ENCODE results near the gene NDRG3.
"Not testable (repeated sequence)": the region's sequence is repeated elsewhere in the genome, so short reads cannot be mapped to it uniquely, and the experiment has no call there.

Gene NDRG3

GRCh38 chr20:36613974-36614373 lies 131.9 kb downstream of the NDRG3 start:
- DNase-seq (ENCODE audit: insufficient read length, low spot score): no peak
- no peak for TF ChIP-seq CTCF (IDR thresholded peaks at IDR 0.05; ENCODE audit: insufficient read depth, missing control alignments)
- no peak for FAIRE-seq

- TF ChIP-seq CTCF (IDR thresholded peaks at IDR 0.05; ENCODE audit: insufficient read depth, missing control alignments): no peak
- FAIRE-seq (no peak), DNase-seq (ENCODE audit: insufficient read length, low spot score) (no peak)
These were observed 134.3 kb downstream of the NDRG3 start for GRCh38 chr20:36611625-36612024.

GRCh38 chr20:36608388-36608728 lies 137.5 kb downstream of the NDRG3 start:
- FAIRE-seq; DNase-seq (ENCODE audit: insufficient read length, low spot score): not testable (repeated sequence)

DNA sequence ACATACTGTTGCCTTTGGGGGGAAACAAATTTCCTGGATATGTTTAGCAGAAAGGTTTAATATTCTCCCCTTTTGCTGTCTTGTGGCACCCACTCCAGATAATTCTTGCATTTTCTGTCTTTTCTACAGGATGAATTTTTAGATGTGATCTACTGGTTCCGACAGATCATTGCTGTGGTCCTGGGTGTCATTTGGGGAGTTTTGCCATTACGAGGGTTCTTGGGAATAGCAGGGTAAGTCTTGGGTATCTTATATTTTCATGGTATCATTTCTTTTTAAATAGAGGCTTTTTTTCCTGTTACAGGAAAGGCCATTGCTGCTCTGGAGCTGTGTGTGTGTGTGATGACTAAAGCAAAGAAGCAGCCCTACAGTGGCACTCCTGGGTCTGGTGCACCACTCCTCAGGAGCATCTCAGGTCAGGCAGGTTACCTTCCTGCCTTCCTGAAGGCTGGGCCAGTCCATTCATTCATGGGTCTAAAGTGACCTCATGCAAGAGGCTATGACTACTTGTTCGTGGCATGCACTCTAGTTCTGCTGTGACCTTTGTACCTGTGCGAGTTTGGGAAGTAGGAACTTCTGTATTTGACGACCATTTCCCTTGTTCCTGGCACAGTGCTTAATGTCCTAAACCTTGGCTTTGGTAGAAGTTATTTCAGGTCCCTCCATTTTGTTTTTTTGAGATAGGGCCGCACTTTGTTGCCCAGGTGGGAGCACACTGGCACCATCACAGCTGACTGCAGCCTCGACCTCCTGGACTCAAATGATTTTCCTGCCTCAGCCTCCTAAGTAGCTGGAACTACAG lies 138.1 kb downstream of the NDRG3 start:
- TF ChIP-seq CTCF (IDR thresholded peaks at IDR 0.05; ENCODE audit: insufficient read depth, missing control alignments): no peak
- FAIRE-seq (no peak), DNase-seq (ENCODE audit: insufficient read length, low spot score) (no peak)

GRCh38 chr20:36606158-36607066 lies 139.5 kb downstream of the NDRG3 start:
- no peak for FAIRE-seq

GRCh38 chr20:36605399-36606157 lies 140.3 kb downstream of the NDRG3 start, which contains the start of gene RAB5IF:
Gene RAB5IF, plus strand, starts transcription at chr20:36605779. Its CDS starts 173 bp downstream, at chr20:36605952.
- peak; percentile 92 for TF ChIP-seq CTCF (IDR thresholded peaks at IDR 0.05; ENCODE audit: insufficient read depth, missing control alignments)
- FAIRE-seq: no peak
- peak; percentile 73 for DNase-seq (ENCODE audit: insufficient read length, low spot score)

More at GRCh38 chr20:36606158-36607066, 139.5 kb downstream of the NDRG3 start:
- no peak for TF ChIP-seq CTCF (IDR thresholded peaks at IDR 0.05; ENCODE audit: insufficient read depth, missing control alignments)
- DNase-seq (ENCODE audit: insufficient read length, low spot score): no peak

- DNase-seq (ENCODE audit: insufficient read length, low spot score): no peak
- no peak for FAIRE-seq
- no peak for TF ChIP-seq CTCF (IDR thresholded peaks at IDR 0.05; ENCODE audit: insufficient read depth, missing control alignments)
These were observed 140.9 kb downstream of the NDRG3 start for GRCh38 chr20:36604952-36605398.
